BLaER1 treated with 17β-estradiol and CSF1 and Interleukin-3, amounts not matched to agents 10 nM and 100 nM (cell line): ENCODE results near the gene PIGN.

Experiments used
- H3K27ac ChIP-seq, 11 experiments: shearing (Covaris generic); formaldehyde crosslinking; 2 replicates each; pipeline ENCODE4 v1.8.1; 2022
- H3K27me3 ChIP-seq, 11 experiments: shearing (Covaris generic); formaldehyde crosslinking; 2 replicates each; pipeline ENCODE4 v1.8.1; 2022
- H3K36me3 ChIP-seq, 11 experiments: shearing (Covaris generic); formaldehyde crosslinking; 2 replicates each; pipeline ENCODE4 v1.8.1; 2022
- H3K4me1 ChIP-seq, 10 experiments: shearing (Covaris generic); formaldehyde crosslinking; 2 replicates each; pipeline ENCODE4 v1.8.1; 2022
- H3K4me2 ChIP-seq, 11 experiments: shearing (Covaris generic); formaldehyde crosslinking; 2 replicates each; pipeline ENCODE4 v1.8.1; 2022
- H3K4me3 ChIP-seq, 10 experiments: shearing (Covaris generic); formaldehyde crosslinking; 2 replicates each; pipeline ENCODE4 v1.8.1; 2022
- H3K9ac ChIP-seq, 11 experiments: shearing (Covaris generic); formaldehyde crosslinking; 2 replicates each; pipeline ENCODE4 v1.8.1; 2022
- H3K9me3 ChIP-seq, 11 experiments: shearing (Covaris generic); formaldehyde crosslinking; replicated peaks in 1 of 11; 2 replicates each; pipeline ENCODE4 v1.8.1; 2022
- H4K20me1 ChIP-seq, 11 experiments: shearing (Covaris generic); formaldehyde crosslinking; 2 replicates each; pipeline ENCODE4 v1.8.1; 2022
- Cebpa-rat ChIP-seq, 11 experiments: shearing (Covaris generic); IDR thresholded peaks; 2 replicates each; pipeline ENCODE4 v1.8.1; 2022

The PIGN gene

DNA sequence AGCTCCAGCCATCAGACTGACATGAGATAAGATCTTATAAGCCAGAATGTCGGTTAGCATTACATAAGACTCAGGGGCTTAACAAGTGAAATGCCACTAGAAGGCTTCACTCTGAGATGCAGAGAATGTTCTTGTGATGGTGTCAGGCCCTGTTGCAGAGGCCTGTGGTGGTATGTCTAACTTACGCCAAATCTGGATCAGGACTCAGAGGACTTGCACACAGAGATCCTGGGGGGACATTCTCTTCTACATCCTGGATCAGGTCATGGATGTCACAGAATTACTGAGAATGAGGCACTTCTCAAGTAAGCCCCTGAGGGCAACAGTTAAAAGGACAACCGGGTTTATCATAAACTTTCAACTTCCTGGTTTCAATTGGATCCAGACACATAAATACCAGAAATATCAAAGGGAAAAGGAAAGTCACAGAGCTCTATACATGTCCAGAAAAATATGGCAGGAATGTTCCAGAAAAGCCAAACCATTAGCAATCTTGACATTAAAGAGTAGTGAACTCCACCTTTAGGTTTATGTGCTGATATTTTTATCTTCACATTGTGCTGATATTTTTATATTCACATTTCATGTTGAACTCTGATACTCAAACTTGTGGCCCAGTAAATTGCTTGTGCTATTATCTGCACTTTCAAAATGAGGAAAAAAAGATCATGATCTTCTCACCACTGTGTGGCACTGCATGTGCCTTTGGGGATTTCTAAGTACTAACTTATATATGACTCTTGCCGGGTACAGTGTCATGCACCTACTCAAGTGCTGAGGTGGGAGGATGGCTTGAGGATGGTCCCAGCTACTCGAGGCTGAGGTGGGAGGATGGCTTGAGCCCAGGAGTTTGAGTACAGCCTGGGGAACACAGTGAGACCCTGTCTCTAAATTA lies 156.5 kb downstream of the PIGN start:
- H3K27me3 ChIP-seq: 0 out of 22 replicates have a peak, but pooled peaks cover 0 to 6% (median 0%) of the 10 kb centered on the region in 11 experiments
- TF ChIP-seq Cebpa-rat (IDR thresholded peaks at IDR 0.05): no peak

GRCh38 chr18:62028715-62029114 lies 158.1 kb downstream of the PIGN start:
- TF ChIP-seq Cebpa-rat (IDR thresholded peaks at IDR 0.05): no peak
- no peak overlapping the region for H3K27ac ChIP-seq
- H3K9ac ChIP-seq: no peak overlapping the region
- no peak overlapping the region for H3K4me2 ChIP-seq
- no peaks in the 10 kb centered on the region for H3K36me3 ChIP-seq
- H3K4me3 ChIP-seq: no peak overlapping the region
- no peaks in the 10 kb centered on the region for H3K4me1 ChIP-seq
- no peaks in the 10 kb centered on the region for H4K20me1 ChIP-seq
- H3K9me3 ChIP-seq: no peaks in the 10 kb centered on the region
- H3K27me3 ChIP-seq: 0 out of 22 replicates have a peak, but pooled peaks cover 0 to 6% (median 0%) of the 10 kb centered on the region in 11 experiments

More for the DNA sequence above, 156.5 kb downstream of the PIGN start:
- Histone ChIP-seq H3K9ac (no peak overlapping the region), H4K20me1 (no peaks in the 10 kb centered on the region), H3K4me1 (no peaks in the 10 kb centered on the region), H3K4me3 (no peak overlapping the region), H3K4me2 (no peak overlapping the region), H3K36me3 (no peaks in the 10 kb centered on the region), H3K27ac (no peak overlapping the region), H3K9me3 (no peaks in the 10 kb centered on the region)

DNA sequence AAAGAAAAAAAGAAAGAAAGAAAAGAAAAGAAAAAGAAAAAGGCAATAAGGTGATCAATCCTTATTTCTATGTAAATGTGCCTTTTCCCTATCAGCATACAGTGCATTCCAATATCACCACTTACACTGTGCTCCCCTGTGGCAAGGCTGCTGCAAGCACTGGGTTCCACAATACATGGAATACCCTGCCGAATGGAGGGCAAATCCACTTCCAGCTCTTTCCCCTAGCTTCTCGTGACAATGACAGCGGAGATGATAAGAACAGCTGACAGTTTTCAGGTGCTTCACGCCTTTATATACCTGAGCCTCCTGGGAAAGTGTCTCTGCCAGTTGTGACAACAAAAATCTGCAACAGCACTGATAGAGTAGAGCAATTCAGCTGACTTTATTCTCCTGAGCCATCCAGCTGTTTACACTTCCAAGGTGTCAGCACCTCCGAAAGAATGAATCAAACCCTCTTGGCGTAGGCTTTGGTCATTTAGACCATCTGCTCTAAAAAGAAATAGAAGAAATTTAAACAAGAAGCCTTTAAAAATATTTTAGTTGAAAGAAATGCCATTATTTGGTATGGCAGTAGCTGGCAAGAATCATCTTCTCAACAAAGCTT lies 158.8 kb downstream of the PIGN start:
- no peak overlapping the region for H3K9ac ChIP-seq
- no peak overlapping the region for H3K27ac ChIP-seq
- no peaks in the 10 kb centered on the region for H3K9me3 ChIP-seq
- H3K4me2 ChIP-seq: no peak overlapping the region
- H4K20me1 ChIP-seq: no peaks in the 10 kb centered on the region
- H3K4me3 ChIP-seq: no peak overlapping the region
- H3K4me1 ChIP-seq: no peaks in the 10 kb centered on the region
- TF ChIP-seq Cebpa-rat (IDR thresholded peaks at IDR 0.05): no peak
- no peaks in the 10 kb centered on the region for H3K36me3 ChIP-seq
- 0 out of 22 replicates have a peak, but pooled peaks cover 0 to 6% (median 0%) of the 10 kb centered on the region in 11 experiments for H3K27me3 ChIP-seq

DNA sequence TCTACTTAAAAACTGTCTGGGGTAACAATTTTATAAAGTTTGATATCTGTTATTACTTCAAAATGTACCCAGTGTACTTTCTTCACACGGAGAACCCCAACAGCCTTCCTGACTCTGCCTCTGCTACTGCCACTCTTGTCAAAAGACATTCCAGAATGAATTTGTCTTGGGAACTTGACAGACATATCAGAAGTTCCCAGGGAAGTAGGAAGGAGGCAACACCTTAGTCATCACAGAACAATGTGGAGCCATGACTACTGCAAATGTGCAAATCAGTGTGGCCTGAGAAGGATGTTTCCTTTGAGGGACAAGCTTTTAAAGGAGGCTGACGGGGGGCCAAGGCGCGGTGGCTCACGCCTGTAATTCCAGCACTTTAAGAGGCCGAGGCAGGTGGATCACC lies 160.3 kb downstream of the PIGN start:
- H3K4me3 ChIP-seq: no peak overlapping the region
- H3K9ac ChIP-seq: no peak overlapping the region
- no peaks in the 10 kb centered on the region for H3K4me1 ChIP-seq
- H3K27ac ChIP-seq: no peak overlapping the region
- no peak for TF ChIP-seq Cebpa-rat (IDR thresholded peaks at IDR 0.05)
- 0 out of 22 replicates have a peak, but pooled peaks cover 0 to 6% (median 0%) of the 10 kb centered on the region in 11 experiments for H3K27me3 ChIP-seq
- no peaks in the 10 kb centered on the region for H4K20me1 ChIP-seq
- H3K36me3 ChIP-seq: no peaks in the 10 kb centered on the region
- H3K4me2 ChIP-seq: no peak overlapping the region
- H3K9me3 ChIP-seq: no peaks in the 10 kb centered on the region

GRCh38 chr18:62024983-62025382 lies 161.9 kb downstream of the PIGN start:
- Histone ChIP-seq H3K9me3 (no peaks in the 10 kb centered on the region), H3K27ac (no peak overlapping the region), H3K4me3 (no peak overlapping the region), H3K9ac (no peak overlapping the region), H4K20me1 (no peaks in the 10 kb centered on the region), H3K36me3 (no peaks in the 10 kb centered on the region), H3K4me2 (no peak overlapping the region), H3K4me1 (no peaks in the 10 kb centered on the region), H3K27me3 (0 out of 22 replicates have a peak, but pooled peaks cover 0 to 6% (median 0%) of the 10 kb centered on the region in 11 experiments)
- no peak for TF ChIP-seq Cebpa-rat (IDR thresholded peaks at IDR 0.05)

DNA sequence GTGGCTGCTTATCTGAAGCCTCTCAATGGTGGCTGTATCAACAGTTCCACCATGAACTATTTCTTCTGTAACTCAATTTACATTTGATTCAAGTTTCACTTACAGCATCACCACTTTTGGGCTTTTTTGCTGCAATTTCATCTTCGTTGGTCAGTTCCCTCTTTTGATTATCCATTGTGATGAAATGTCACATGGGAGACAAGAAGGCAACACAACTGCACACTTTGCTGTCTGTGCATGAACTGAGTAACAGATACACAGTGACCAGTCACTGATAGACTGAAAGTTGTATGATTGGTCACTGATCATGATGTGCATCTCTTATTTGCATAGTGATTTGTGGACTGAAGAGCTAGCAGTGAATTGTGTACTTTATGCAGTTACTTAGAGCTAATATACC lies 163.3 kb downstream of the PIGN start:
- TF ChIP-seq Cebpa-rat (IDR thresholded peaks at IDR 0.05): no peak
- 0 out of 22 replicates have a peak, but pooled peaks cover 0 to under 1% (median 0%) of the 10 kb centered on the region in 11 experiments for H3K27me3 ChIP-seq
- no peaks in the 10 kb centered on the region for H3K4me1 ChIP-seq
- no peak overlapping the region for H3K9ac ChIP-seq
- H3K4me3 ChIP-seq: no peak overlapping the region
- H4K20me1 ChIP-seq: no peaks in the 10 kb centered on the region
- H3K4me2 ChIP-seq: no peak overlapping the region
- H3K9me3 ChIP-seq: no peaks in the 10 kb centered on the region
- H3K27ac ChIP-seq: no peak overlapping the region
- H3K36me3 ChIP-seq: no peaks in the 10 kb centered on the region

DNA sequence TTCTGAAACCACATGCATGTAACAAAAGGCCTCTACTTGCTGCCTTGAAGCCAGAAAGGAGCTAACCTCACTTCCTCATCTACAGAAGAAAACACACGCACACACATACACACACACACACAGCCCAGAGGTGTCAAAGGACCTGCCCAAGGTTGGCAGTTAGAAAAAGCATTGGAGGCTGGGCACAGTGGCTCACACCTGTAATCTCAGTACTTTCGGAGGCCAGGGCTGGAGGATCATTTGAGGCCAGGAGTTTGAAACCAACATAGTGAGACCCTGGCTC lies 168.2 kb downstream of the PIGN start:
- TF ChIP-seq Cebpa-rat (IDR thresholded peaks at IDR 0.05): no peak
- H3K36me3 ChIP-seq: no peaks in the 10 kb centered on the region
- H3K4me2 ChIP-seq: no peak overlapping the region
- H3K27ac ChIP-seq: no peak overlapping the region
- 0 out of 22 replicates have a peak, but pooled peaks cover 0 to 9% (median 0%) of the 10 kb centered on the region in 11 experiments for H3K27me3 ChIP-seq
- H3K9ac ChIP-seq: no peak overlapping the region
- H4K20me1 ChIP-seq: no peaks in the 10 kb centered on the region
- no peaks in the 10 kb centered on the region for H3K4me1 ChIP-seq
- H3K9me3 ChIP-seq: no peaks in the 10 kb centered on the region
- H3K4me3 ChIP-seq: no peak overlapping the region

DNA sequence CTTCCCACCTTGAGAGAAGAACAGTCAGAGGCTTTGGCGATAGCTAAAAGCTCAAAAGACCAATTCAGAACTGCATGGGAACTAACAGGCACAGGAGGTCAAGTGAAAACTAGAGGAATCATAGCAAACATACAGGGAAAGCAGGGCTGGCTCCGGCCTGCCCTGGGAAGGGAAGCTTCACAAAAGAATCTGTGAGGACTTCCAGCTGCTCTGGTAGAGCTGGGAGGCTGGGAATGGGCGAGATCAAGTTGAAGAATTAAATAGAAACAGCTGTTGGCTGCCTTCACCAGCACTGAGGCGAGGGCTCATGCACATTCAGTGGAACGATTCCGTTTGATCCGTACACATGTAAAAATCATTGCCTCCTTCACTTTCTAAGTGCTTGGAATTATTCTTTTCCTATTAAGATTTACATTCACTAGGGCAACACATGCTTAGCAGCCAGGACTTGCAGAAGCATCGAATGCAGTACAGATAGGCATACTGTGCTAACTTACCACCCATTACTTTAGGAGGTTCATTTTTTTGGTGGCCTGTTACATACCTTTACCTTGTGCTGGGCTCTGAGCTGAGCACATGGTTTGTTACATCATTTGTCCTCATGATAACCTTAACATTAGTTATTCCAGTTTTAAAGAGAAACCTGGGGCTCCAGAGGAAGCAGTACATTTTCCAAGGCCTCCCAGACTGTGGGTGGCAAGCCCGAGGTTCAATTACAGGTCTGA lies 168.7 kb downstream of the PIGN start:
- no peak overlapping the region for H3K4me2 ChIP-seq
- no peak overlapping the region for H3K27ac ChIP-seq
- no peaks in the 10 kb centered on the region for H4K20me1 ChIP-seq
- no peaks in the 10 kb centered on the region for H3K4me1 ChIP-seq
- no peak for TF ChIP-seq Cebpa-rat (IDR thresholded peaks at IDR 0.05)
- 0 out of 22 replicates have a peak, but pooled peaks cover 0 to 9% (median 0%) of the 10 kb centered on the region in 11 experiments for H3K27me3 ChIP-seq
- H3K9me3 ChIP-seq: no peaks in the 10 kb centered on the region
- H3K4me3 ChIP-seq: no peak overlapping the region
- H3K36me3 ChIP-seq: no peaks in the 10 kb centered on the region
- H3K9ac ChIP-seq: no peak overlapping the region

DNA sequence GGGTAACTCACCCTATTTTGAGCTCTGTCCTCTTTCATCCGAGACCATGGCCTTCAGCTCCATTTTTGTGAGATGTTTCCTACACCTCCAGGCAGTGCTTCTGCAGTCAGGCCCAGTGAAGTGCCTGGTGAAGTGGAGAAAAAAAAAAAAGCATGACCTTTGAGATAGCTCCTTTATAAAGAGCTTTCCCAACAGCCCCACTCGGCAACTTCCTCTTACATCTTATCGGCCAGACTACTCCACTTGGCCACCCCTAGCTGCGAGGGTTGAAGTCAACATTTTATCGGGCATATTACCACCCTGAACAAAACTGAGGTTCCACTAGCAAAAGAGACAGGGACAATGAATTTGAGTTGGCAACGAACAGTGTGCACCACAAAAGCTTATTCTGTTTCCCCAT lies 169.2 kb downstream of the PIGN start:
- H3K9me3 ChIP-seq: no peaks in the 10 kb centered on the region
- H3K9ac ChIP-seq: no peak overlapping the region
- no peak overlapping the region for H3K4me3 ChIP-seq
- TF ChIP-seq Cebpa-rat (IDR thresholded peaks at IDR 0.05): no peak
- H4K20me1 ChIP-seq: no peaks in the 10 kb centered on the region
- peaks cover 0 to 9% (median 0%) of the 10 kb centered on the region in 11 experiments; a peak in 1 of 22 replicates for H3K27me3 ChIP-seq
- no peaks in the 10 kb centered on the region for H3K4me1 ChIP-seq
- H3K4me2 ChIP-seq: no peak overlapping the region
- no peaks in the 10 kb centered on the region for H3K36me3 ChIP-seq
- no peak overlapping the region for H3K27ac ChIP-seq
